DOHH2 (cell line): ENCODE data around the gene AK9.
"Not testable (repeated sequence)": the region's sequence is repeated elsewhere in the genome, so short reads cannot be mapped to it uniquely, and the experiment has no call there.

Source experiments
- H3F3A ChIP-seq: fragments of 200-600 bp; sonication (generic), shearing (Covaris generic); 2 replicates; pipeline ENCODE4 v1.6.0; 2016; ENCODE audit warnings: antibody characterized with exemption, mild to moderate bottlenecking; ENCODE audit not compliant: control insufficient read depth, insufficient read depth
- H3K27ac ChIP-seq: fragments of 200-600 bp; sonication (generic); 2 replicates; pipeline ENCODE4 v1.5.1; 2014; ENCODE audit warnings: low read depth, mild to moderate bottlenecking, low read length, moderate library complexity
- H3K27me3 ChIP-seq: fragments of 200-600 bp; sonication (generic); 2 replicates; pipeline ENCODE4 v1.6.1; 2014; ENCODE audit warnings: mild to moderate bottlenecking, low read length, mixed read lengths; ENCODE audit not compliant: control insufficient read depth
- H3K36me3 ChIP-seq: fragments of 200-600 bp; sonication (generic); 2 replicates; pipeline ENCODE4 v1.6.1; 2014; ENCODE audit warnings: mild to moderate bottlenecking, low read length, moderate library complexity, mixed read lengths; ENCODE audit not compliant: control insufficient read depth
- H3K4me1 ChIP-seq: fragments of 200-600 bp; sonication (generic); 2 replicates; pipeline ENCODE4 v1.6.1; 2014; ENCODE audit warnings: mild to moderate bottlenecking, low read length, mixed read lengths; ENCODE audit not compliant: control insufficient read depth
- H3K4me2 ChIP-seq: fragments of 200-600 bp; sonication (generic); 2 replicates; pipeline ENCODE4 v1.6.0; 2014; ENCODE audit warnings: mild to moderate bottlenecking, low read length, moderate library complexity
- H3K4me3 ChIP-seq: fragments of 200-600 bp; sonication (generic); 2 replicates; pipeline ENCODE4 v1.5.1; 2014; ENCODE audit warnings: mild to moderate bottlenecking, low read length, mixed read lengths
- H3K79me2 ChIP-seq: fragments of 200-600 bp; sonication (generic); 2 replicates; pipeline ENCODE4 v1.6.1; 2014; ENCODE audit warnings: mild to moderate bottlenecking, low read length, mixed read lengths; ENCODE audit not compliant: control insufficient read depth
- H3K9me2 ChIP-seq: fragments of 200-600 bp; sonication (generic); replicated peaks from 2 replicates; pipeline ENCODE4 v1.6.1; 2014; ENCODE audit warnings: mild to moderate bottlenecking, low read length, mixed read lengths; ENCODE audit not compliant: control insufficient read depth
- H3K9me3 ChIP-seq: fragments of 200-600 bp; sonication (generic); 2 replicates; pipeline ENCODE4 v1.6.1; 2014; ENCODE audit warnings: antibody characterized with exemption, low read length, mixed read lengths; ENCODE audit not compliant: control insufficient read depth, insufficient read depth
- H4K20me1 ChIP-seq: fragments of 200-600 bp; sonication (generic); 2 replicates; pipeline ENCODE4 v1.6.0; 2014; ENCODE audit warnings: low read depth, mild to moderate bottlenecking, antibody characterized with exemption, low read length, moderate library complexity; ENCODE audit not compliant: control insufficient read depth, insufficient read depth
- CTCF ChIP-seq: fragments of 200-600 bp; sonication (generic); IDR thresholded peaks from one replicate; pipeline ENCODE4 v1.5.1; 2014; ENCODE audit warnings: antibody characterized with exemption, mild to moderate bottlenecking, low read depth, low read length; ENCODE audit not compliant: poor library complexity, severe bottlenecking
- EZH2phosphoT487 ChIP-seq: fragments of 200-600 bp; sonication (generic); IDR thresholded peaks from 2 replicates; pipeline ENCODE4 v1.6.1; 2017; ENCODE audit warnings: borderline replicate concordance, mild to moderate bottlenecking, antibody characterized with exemption, low read length, moderate library complexity, mixed read lengths

The AK9 gene

GRCh38 chr6:109686566-109687265, 4.3 kb downstream of the AK9 start:
- Histone ChIP-seq H3K4me3 (no peak overlapping the region), H3K79me2 (no peaks in the 10 kb centered on the region), H3K4me1 (peaks cover 7% of the 10 kb centered on the region), H3K27ac (no peak overlapping the region), H3K9me2 (no peaks in the 10 kb centered on the region), H3K4me2 (no peak overlapping the region), H3K27me3 (no peaks in the 10 kb centered on the region), H3F3A (0 out of 2 replicates have a peak, but pooled peaks cover 1% of the 10 kb centered on the region), H4K20me1 (no peaks in the 10 kb centered on the region), H3K36me3 (no peaks in the 10 kb centered on the region), H3K9me3 (no peaks in the 10 kb centered on the region)
- TF ChIP-seq EZH2phosphoT487 (no peak), CTCF (no peak)

GRCh38 chr6:109678661-109679505, 12.1 kb downstream of the AK9 start:
- H3K4me2 ChIP-seq, H3K9me2 ChIP-seq, H3K4me1 ChIP-seq, H4K20me1 ChIP-seq, H3K79me2 ChIP-seq, H3K36me3 ChIP-seq, H3K27ac ChIP-seq, H3K4me3 ChIP-seq, H3F3A ChIP-seq, H3K9me3 ChIP-seq, H3K27me3 ChIP-seq: not testable (repeated sequence)

- Histone ChIP-seq H3K27me3 (no peaks in the 10 kb centered on the region), H3K9me3 (no peaks in the 10 kb centered on the region), H3K4me3 (no peak overlapping the region), H3K4me1 (peaks cover 10% of the 10 kb centered on the region), H3K79me2 (no peaks in the 10 kb centered on the region), H3K9me2 (no peaks in the 10 kb centered on the region), H3K27ac (no peak overlapping the region), H3F3A (no peaks in the 10 kb centered on the region), H4K20me1 (no peaks in the 10 kb centered on the region), H3K4me2 (no peak overlapping the region), H3K36me3 (no peaks in the 10 kb centered on the region)
- TF ChIP-seq EZH2phosphoT487 (no peak), CTCF (no peak)
Observed at GRCh38 chr6:109678240-109678639, 12.8 kb downstream of the AK9 start.

- H3K27me3 ChIP-seq = no peaks in the 10 kb centered on the region
- H3K4me3 ChIP-seq = no peak overlapping the region
- no peak overlapping the region for H3K4me2 ChIP-seq
- no peaks in the 10 kb centered on the region for H3F3A ChIP-seq
- no peaks in the 10 kb centered on the region for H3K36me3 ChIP-seq
- TF ChIP-seq EZH2phosphoT487 = no peak
- no peak for TF ChIP-seq CTCF
- H3K9me2 ChIP-seq = no peaks in the 10 kb centered on the region
- no peaks in the 10 kb centered on the region for H3K79me2 ChIP-seq
- H4K20me1 ChIP-seq = no peaks in the 10 kb centered on the region
- H3K4me1 ChIP-seq = peaks cover 10% of the 10 kb centered on the region
- H3K9me3 ChIP-seq = no peaks in the 10 kb centered on the region
- no peak overlapping the region for H3K27ac ChIP-seq
Observed at GRCh38 chr6:109676724-109677123, 14.3 kb downstream of the AK9 start.
